GM18907 (cell line): ENCODE results near the gene TNF.

Source experiments
- ATAC-seq: cut with Tn5 transposase; IDR thresholded peaks from one replicate; pipeline ENCODE4 v1.9.1; 2021; ENCODE audit warnings: mild to moderate bottlenecking, moderate library complexity; ENCODE audit not compliant: unreplicated experiment

Gene TNF

DNA sequence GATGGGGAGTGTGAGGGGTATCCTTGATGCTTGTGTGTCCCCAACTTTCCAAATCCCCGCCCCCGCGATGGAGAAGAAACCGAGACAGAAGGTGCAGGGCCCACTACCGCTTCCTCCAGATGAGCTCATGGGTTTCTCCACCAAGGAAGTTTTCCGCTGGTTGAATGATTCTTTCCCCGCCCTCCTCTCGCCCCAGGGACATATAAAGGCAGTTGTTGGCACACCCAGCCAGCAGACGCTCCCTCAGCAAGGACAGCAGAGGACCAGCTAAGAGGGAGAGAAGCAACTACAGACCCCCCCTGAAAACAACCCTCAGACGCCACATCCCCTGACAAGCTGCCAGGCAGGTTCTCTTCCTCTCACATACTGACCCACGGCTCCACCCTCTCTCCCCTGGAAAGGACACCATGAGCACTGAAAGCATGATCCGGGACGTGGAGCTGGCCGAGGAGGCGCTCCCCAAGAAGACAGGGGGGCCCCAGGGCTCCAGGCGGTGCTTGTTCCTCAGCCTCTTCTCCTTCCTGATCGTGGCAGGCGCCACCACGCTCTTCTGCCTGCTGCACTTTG lies at the start of gene TNF:
TNF (plus strand) TSS at position 231 of the 567 bp plus-strand sequence; CDS start at position 408, 177 bp downstream.
- no peak for ATAC-seq

DNA sequence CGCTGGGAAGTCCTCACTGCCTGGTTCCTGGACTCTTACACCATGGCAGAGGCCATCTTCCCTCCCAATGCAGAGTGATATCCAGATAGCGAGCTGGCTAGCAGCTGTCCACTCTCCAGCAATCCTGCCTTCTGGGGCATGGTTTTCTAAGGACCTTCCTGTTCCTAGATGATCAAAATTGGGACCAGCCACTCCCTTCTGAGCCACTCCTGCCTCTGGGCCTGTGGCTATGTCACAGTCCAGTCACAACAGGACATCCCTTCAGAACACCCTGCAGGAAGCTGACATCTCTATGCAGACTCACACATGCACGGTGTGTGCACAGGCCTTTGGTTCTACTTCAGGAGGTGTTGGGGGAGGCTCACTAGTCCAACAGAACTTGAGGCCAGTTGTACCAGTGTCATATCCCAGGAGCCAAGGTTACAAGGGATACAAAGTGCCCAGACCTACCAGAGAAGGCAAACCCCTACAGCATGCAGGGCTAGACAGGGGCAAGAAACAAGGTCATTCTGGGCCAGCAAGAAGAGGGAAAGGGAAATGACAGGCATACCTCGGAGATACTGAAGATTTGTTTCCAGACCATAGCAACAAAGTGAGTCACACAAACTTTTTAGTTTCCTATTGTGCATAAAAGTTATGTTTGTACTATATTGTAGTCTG lies 49.3 kb upstream of the TNF start:
- no peak for ATAC-seq

DNA sequence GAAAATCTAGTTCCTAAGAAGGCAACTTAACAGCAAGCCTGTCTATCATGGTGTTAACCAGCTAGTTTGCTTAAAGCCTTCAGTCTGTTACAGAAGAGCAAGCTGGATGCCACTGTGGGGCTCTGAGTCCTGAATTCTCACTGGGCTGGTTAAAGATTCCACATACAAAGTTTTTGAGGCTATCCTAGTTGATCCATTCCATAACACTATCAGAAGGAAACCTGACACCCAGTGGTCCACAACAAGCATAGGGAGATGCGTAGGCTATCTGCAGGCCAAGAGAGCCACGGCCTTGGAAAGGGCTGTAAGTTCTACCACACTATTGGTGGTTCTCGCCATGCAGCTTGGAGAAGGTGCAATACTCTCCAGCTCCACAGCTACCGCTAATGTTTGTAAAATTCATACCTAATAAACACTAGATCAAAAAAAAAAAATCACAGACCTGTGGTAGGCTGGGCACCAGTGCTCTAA lies 47.0 kb upstream of the TNF start:
- no peak for ATAC-seq

DNA sequence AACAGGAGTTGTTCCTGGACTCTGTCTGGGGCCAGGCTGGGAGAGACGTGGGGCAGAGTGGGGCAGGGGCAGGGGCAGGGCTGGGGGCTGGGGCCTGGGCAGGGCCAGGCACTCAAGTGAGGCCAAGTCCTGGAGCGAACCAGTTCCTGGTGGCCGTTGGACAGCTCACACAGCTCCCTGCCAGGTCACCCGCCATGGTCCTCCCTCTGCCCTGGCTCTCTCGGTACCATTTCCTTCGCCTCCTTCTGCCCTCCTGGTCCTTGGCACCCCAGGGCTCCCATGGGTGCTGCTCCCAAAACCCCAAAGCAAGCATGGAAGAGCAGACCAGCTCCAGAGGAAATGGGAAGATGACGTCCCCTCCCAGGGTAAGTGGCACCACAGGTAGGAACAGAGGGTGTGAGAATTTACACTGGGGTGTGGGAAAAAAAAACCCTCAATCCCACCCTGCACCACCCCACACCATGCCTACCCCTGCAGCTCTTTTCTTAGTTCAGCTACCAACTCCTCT lies 46.5 kb upstream of the TNF start, which contains the start of gene MCCD1:
MCCD1 (plus strand) TSS at position 142 of the 508 bp plus-strand sequence; CDS start at position 195, 53 bp downstream.
- ATAC-seq: no peak

DNA sequence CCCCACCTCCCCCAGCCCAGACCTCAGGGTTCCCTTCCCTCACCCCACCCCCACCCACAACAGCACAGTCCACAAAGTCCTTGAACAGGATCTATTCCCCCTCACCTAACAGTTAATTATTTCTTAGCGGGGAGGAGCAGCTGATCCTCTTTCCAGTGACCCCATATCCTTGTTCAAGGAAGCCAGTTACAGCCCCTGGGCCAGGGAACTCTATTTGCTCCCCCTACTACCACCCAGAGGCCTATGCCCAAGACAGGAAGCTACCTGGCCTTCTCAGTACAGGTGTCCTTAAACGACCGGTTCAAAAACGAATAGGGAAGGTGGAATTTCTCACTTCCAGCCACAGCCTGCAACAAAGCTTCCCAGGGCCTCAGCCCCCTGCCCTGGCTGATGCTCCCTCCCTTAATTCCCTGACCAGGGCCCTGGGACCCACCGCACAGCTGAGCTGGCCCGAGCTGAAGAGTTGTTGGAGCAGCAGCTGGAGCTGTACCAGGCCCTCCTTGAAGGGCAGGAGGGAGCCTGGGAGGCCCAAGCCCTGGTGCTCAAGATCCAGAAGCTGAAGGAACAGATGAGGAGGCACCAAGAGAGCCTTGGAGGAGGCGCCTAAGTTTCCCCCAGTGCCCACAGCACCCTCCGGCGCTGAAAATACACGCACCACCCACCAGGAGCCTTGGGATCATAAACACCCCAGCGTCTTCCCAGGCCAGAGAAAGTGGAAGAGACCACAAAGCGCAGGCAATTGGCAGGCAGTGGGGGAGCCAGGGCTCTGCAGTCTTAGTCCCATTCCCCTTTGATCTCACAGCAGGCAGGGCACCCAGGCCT lies 45.8 kb upstream of the TNF start:
- no peak for ATAC-seq

DNA sequence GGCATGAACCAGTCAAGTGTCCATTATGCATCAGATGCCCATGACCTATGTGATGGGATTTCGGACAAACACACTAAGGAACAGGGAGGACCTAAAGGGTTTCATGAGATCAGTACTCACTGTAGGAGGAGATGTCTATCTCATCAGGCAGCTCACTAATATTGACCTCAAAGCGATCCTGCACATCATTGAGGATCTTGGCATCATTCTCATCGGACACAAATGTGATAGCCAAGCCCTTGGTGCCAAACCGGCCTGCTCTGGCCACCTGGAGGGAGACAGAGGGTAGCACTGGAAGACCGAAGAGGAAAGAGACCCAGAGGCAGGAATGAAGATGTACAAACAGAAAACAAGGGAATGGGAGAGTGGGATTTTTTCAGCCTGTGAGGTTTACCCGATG lies 44.7 kb upstream of the TNF start:
- no peak for ATAC-seq

DNA sequence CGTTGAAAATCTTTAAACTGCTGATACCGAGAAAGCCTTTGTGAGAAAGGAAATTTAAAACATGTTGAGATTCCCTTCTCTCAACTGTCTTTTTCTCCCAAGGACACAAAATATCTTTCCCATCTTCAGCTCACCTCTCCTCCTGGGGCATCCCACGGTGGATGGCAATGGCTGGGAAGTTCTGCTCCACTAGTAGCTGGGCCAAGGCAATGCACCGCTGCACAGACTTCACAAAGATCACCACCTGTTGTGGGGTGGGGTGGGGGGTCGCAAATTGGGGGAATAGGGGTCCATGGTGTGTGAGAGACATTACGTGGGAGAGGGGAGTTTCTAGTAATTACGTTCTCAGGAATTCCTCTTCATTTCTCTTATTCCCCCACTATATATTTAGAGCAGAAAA lies 44.2 kb upstream of the TNF start:
- no peak for ATAC-seq

DNA sequence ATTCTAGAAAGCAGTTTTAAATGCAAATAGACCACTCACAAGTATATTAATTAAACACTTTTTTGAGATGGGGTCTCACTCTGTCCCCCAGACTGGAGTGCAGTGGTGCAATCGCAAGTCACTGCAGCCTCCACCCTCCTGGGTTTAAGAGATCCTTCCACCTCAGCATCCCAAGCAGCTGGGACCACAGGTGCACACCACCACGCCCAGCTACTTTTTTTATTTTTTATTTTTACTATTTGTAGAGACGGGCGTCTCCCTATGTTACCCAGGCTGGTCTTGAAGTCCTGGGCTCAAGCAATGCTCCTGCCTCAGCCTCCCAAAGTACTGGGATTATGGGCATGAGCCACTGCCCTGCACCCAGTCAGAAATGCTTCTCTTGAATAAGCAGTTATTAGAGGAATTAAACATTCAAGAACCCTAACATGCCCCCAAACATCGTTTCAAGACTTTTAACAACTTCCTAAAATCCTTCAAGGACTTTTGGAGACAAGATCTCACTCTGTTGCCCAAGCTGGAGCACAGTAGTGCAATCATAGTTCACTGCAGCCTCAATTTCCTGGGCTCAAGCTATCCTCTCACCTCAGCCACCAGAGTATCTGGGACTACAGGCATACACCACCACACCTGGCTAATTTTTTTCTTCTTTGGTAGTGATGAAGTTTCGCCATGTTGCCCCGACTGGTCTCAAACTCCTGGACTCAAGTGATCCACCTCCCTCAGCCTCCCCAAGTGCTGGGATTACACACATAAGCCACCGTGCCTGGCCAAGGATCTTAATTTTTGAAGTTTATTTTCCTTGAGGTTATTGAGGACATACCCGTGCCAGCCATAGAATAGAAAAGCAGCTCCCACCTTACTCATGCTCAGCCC lies 43.4 kb upstream of the TNF start:
- ATAC-seq: no peak

DNA sequence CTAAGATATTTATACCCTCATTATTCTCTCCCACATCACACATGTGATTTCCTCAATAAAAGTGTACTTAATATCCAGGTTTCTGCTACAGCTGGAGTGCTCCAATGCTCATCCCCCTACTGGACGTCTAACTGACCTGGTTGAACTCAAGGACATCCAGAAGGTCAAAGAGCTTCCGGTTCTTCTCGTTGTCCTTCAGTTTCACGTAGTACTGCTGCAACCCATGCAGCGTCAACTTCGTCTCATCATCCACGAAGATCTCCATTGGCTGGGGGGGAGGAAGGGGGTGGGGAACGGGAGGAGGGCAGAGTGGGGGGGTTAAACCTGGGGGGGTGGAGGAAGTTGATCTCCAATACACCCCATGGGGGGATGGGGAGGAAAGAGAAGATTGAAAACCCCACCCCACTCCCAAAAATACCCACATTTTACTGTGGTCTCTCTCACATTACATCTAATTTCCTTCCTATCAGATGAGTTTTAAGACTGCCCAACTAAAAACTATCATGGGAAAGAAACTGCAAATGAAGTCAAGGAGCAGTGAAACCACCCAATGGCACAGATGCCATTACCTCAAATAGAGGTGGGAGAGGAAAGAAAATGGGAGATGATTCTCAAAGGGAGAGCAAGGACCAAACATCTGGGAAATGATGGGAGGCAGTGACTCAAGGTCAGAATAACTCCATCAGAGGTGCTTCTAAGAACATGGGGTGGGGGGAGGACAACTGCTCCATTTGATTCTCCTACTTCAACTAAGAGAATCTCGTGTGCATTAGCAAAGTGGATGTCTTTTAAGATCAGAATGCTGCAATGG lies 42.5 kb upstream of the TNF start:
- ATAC-seq: no peak

DNA sequence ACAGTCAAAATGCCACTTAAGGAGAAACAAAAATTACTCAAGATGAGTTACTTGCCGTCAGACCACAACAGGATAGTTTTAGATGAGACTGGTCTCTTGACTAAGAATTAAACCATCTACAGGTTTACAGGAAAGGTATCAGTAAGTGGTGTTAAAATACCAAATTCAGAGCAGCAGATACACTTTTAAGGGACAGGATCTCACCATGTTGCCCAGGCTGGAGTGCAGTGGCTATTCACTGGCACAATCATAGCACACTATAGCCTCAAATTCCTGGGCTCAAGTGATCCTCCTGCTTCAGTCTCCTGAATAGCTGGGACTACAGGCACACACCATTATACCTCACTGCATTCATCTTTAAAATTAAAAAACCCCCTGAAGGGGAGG lies 41.9 kb upstream of the TNF start:
- no peak for ATAC-seq

DNA sequence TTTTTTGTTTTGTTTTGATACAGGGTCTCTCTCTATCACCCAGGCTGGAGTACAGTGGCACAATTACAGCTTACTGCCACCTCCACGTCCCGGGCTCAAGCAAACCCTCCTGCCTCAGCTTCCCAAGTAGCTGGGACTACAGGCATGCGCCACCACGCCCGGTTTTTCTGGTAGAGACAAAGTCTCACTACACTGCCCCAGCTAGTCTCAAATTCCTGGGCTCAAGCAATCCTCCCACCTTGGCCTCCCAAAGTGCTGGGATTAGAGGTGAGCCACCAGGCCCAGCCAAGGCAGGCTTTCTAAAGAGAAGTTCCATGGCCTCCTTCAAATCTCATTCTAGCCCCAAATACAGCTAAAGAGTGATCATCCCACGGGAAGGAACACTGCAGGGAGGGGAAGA lies 41.4 kb upstream of the TNF start:
- no peak for ATAC-seq

DNA sequence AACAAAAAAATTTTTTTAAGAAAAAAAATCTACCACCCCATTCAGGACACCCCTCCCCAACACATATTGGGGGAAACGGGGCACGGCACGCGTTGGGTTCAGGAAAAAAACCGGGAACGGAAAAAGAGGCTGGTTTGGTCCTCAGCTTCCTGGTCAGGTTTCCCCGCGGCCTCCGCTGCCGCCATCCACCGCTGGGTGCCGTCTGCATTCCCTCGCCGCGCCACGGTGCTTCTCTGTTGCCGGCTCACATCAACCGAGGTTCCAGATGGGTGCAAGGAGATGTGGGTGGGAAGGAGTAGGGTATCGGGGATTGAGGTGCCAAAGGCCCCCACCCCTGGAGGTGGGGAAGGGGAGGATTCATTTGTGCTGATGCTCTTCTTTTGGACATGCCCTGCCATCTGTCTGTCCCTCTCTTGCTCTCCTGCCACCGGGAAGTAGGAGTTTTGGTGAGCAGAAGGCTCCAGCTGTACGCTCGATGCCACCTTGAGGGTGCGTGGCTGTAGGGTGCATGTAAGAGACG lies 40.8 kb upstream of the TNF start:
- no peak for ATAC-seq

DNA sequence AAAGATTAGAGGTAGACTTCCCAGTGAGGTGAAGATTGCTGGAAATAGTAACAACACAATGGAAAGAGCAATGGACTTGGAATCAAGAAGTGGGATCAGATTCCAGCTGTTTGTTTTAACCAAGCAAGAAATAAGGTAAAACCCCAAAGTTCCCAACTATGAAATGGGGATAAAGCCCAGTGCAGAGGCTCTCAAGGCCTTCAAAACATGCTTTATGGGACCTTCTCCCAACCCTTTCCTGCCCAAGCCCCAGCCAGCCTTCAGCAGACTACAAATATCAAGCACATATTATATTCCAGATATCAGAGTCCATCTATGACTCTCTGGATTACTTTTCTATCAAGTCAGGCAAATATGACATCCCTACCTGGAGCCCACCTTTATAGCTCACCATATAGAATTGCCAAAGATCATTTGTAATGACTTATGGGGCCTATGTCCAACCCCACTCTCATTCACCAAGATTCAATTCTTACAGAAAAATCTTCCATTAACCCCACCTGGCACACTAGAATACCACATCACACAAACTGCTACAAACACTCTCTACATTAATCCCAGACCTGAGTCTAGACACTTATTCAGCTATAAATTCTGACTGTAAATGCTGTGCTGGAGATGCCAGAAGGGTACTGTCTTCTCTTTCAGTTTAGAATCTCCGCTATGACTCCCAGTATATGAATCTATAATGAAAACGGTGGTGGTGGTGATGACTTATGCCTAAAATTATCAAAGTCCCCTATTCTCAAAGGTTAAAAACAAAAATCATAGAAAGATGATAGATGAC lies 39.6 kb upstream of the TNF start:
- no peak for ATAC-seq

DNA sequence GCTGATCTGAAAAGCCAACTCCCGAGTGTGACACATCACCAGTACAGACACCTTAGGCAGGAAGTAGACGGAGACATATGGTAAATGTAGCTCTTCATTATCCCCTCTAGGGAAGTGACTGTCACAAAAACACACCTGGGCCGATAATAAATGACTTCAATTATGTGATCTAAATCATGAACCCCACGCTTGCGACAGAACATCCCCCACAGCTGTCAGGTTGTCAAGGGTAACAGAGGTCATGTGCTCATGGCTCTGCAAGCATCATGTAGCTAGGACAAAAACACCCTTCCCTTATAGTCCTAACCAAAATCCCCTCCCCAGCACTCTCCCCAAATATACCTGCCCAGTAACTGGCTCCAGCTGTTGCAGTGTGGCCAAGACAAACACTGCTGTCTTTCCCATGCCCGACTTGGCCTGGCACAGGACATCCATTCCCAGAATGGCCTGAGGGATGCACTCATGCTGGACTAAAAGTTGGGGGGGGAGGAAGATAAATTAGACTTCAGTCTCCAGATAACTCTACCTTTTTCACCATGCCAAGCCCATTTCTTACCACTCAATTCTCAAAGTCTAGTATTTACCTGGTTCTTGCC lies 36.5 kb upstream of the TNF start:
- no peak for ATAC-seq

DNA sequence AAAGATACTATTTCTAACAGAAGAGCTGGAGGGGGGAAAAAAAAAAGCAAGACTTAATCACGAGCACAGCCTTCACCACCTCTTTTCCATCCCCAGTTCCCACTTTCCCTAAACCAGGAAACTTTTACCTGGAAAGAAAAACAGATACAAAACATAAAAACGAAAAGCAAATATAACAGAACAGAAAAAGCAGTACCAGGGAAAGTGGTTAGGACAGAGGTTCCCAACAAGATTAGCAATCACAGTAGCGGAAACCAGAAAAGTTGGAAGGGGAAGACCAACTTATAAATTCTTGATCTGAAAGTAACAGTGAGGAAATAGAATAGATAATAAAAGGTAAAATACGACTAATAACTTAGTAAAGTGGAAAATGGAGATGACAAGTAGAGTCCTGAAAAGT lies 34.7 kb upstream of the TNF start:
- ATAC-seq: no peak

DNA sequence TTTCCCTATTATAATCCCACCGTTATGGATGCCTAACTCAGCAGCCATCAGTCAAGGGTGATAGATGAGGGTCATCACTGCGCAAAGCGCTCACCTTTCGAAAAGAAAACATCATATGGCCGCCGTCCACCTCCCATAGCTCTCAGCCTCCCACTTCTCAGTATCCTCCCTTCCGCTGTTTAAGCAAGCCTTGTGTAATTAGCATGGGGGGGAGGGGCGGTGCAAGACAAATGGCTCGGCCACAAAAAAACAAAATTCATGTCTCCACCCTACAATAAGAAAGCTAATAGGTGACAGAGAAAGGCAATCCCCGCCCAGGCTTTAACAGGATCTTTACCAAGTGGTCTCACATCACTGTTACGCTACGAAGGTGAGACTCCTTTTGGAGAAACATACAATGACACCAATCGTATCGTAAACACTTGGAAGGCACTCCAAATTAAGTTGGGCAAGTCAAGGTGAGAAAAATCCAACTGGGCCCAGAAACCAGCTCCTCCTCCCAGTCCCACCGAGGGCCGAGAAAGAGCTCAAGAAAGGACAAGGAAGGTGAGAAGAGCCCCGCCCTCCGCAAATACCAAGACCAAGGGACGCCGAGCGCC lies 34.2 kb upstream of the TNF start:
- ATAC-seq: peak; percentile 9

DNA sequence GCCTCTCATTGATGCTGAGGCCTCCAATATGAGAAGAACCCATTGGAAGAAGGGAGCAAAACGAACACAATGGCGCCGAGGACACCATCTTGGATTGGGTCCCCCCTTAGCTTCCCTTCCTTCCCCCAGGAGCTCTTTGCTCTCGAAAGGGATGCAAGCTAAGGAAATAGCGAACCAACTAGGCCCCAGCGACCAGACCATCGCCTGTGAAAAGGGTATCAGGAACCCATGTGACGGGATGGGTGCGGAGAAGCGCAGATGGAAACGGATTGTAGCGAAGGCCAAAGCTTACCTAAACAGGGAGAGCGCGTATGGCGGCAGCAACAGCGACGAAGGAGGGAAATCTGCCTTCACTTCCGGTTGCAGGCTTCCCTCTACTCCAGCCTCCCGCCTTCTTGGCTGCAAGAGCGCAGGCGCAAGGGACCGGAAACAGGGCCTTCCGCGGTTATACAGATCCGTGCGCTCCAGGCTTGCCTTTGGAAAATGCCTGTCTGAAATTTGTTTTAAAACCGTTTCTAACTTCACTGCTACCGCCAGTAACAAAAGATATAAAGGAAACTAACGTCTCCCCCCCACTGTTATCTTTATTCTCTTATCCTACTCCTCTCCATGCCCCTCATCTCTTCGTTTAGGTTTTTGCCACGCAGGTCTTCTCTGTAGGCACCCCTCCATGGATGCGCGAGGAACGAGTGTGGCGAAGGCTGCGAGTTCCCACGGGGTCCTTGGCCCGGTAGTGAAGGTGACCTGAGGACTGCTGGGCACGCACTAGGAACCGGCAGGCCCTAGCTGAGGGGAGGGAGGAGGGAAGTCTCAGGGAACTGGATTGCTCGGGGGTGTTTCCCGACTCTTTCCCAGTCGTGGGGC lies 33.5 kb upstream of the TNF start, which contains the start of gene DDX39B:
DDX39B (minus strand) TSS at position 346 of the 864 bp plus-strand sequence. CDS start 1,471 bp downstream, outside the sequence.
- ATAC-seq: peak; percentile 73
